HG03432 (cell line): ENCODE data around the gene CYP1A1.
"Not testable (repeated sequence)": the region's sequence is repeated elsewhere in the genome, so short reads cannot be mapped to it uniquely, and the experiment has no call there.

Experiments
- ATAC-seq: cut with Tn5 transposase; IDR thresholded peaks from one replicate; pipeline ENCODE4 v1.9.1; 2021; ENCODE audit warnings: mild to moderate bottlenecking, moderate library complexity; ENCODE audit not compliant: unreplicated experiment

Gene CYP1A1

DNA sequence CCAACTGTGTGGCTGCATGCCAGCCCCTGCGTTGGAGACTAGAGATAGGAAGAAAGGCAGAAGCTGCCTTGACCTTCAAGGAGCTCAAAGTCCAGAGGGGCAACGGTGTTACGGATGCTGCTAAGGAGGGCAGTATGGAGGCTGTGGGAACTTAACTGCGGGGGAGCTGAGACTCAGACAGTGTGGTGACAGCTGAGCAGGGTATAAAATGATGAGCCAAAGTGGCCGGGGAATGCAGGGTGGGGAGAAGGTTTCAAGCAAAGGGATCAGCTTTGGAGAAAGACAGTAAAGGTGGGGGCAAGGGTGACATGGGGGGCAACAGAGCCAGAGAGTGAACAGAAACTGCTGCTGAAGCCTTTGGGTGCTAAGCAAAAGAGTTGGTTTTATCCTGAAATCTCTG lies 17.1 kb upstream of the CYP1A1 start:
- no peak for ATAC-seq

DNA sequence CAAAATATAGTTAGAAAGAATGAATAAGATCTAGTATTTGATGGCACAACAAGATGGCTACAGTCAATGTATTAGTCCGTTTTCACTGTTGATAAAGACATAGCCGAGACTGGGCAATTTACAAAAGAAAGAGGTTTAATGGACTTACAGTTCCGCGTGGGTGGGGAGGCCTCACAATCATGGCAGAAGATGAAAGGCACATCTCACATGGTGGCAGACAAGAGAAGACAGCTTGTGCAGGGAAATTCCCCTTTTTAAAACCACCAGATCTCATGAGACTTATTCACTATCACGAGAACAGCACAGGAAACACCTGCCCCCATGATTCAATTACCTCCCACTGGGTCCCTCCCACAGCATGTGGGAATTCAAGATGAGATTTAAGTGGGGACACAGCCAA lies 12.9 kb upstream of the CYP1A1 start:
- not testable (repeated sequence) for ATAC-seq

DNA sequence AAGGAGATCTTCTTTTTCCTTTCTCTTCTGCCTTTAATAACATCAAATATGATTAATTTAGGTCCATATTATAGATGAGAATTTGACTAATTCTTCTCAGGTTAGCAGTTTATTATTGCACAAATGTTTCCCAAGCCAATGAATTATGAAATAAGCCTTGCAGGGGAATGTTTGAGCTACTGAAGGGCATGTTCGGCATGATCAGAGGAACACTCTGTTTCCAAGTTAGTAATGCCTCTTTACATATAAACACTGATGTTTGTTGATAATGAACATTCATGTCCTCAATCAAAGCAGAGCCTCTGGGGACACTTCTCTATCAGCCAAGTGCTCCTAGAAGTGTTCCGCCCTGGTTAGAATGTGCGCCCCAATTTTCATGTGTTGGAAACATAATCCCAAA lies 10.0 kb upstream of the CYP1A1 start:
- no peak for ATAC-seq

DNA sequence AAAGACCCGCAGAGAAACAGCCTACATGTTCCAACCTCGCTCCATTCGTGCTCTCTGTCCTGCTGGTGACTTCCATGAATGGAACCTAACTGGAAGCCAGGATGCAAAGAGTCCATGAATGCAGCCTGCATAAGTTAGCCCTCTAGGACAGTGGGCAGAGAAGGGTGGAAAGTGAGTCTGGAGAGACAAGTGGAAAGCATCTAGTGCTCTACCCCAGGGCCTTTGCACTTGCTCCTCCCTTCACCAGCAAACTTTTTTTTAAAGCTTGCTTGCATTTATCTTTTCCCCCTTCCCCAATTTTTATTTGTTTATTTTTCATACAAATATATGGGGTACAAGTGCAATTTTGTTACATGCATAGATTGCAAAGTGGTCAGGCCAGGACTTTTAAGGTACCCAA lies 7.9 kb upstream of the CYP1A1 start:
- ATAC-seq, result no peak

DNA sequence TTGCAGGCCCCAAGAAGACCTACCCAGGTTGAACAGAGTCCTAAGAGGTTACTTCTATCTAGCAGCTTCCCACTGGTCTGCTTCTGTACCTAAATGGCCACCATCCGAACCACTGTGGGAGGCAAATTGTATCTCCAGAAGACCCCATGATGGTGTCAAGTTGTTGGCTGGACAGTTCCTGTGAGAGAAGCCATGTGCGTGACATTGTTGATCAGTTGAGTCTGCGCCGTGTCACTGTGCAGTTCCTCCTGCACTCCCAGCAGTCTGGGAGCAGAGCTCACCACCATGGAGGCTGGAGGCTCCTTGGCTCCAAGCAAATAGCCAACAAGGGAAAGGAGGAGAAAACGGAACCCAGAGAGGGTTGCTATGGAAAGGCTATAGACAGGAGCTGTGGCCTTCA lies 7.5 kb upstream of the CYP1A1 start:
- no peak for ATAC-seq

DNA sequence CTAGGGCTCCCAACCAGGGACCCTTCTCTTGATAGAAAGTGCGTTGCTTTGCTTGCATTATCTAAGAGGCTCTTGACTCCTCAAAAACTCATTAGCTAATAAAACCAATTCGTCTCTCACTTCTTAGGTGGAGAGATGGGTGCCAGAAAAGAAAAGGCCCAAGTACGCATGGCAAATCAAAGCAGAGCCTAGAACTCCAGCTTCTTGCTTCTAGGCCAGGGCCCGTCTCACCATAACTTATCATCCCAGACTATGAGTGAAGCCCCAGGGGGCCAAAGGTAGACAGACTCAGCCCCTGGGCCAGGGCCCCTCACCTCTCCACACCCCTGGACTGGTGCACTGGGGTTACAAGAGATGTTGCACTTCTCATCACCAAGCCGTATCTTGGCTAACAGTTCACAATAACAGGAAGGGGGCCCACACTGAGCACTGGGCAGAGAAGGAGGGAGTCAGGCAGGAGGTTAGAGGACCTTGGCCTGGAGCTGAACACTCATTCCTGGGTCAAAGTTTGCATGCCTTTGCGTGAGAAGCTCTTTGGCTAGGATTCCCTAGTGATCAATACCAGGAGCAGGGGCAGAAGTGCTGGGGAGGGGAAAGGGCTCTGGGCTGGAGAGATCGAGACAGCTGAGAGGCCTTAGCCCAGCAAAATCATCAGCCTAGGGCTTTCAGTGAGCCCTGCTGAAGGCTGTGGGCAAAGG lies 5.4 kb upstream of the CYP1A1 start:
- ATAC-seq, result no peak

DNA sequence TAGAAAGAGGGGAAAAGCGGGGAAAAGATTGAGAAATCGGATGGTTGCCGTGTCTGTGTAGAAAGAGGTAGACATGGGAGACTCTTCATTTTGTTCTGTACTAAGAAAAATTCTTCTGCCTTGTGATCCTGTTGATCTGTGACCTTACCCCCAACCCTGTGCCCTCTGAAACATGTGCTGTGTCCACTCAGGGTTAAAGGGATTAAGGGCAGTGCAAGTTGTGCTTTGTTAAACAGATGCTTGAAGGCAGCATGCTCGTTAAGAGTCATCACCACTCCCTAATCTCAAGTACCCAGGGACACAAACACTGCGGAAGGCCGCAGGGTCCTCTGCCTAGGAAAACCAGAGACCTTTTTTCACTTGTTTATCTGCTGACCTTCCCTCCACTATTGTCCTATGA lies 4.0 kb upstream of the CYP1A1 start:
- ATAC-seq, result not testable (repeated sequence)

DNA sequence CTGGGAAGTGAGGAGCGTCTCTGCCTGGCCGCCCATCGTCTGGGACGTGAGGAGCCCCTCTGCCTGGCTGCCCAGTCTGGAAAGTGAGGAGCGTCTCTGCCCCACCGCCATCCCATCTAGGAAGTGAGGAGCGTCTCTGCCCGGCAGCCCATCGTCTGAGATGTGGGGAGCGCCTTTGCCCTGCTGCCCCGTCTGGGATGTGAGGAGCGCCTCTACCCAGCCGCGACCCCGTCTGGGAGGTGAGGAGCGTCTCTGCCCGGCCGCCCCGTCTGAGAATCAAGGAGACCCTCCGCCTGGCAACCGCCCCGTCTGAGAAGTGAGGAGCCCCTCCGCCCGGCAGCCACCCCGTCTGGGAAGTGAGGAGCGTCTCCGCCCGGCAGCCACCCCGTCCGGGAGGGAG lies 3.4 kb upstream of the CYP1A1 start:
- ATAC-seq, result not testable (repeated sequence)

DNA sequence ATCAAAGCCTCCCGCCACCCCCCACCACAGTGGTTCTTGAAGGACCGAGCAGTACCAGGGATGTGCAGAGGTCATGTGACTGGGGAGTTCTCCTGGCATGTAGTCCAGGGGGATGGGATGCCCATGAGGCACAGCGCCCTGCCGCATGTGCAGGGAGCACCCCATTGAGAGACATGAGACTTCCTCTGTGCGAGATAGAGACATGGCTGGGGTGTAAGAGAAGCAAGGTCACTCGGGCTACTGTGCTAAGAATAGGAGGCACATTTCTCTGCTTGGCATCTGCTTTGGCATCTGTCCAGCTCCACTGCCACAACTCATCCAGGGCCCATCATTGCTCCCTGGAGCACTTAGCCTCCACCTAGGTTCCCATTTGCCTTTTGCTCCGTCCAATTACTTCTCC lies 2.4 kb upstream of the CYP1A1 start:
- ATAC-seq, result no peak

DNA sequence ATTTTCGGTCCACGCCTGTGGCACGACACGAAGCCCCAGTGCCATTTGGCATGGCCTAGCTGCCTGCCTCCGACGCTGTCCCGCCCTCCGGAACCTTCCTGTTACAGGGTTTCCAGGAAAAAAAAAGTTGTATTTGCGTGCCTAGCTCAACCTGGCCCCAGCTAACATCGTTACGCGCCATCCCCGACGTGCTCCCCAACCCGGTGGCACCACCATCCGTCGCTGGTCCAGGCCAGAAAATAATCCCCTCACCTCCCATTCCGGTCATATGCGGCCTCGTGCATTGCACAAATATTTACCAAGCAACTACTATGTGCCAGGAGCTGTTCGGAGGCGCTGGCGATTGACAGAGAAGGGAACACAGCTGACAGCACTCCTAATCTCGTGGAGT lies 1.4 kb upstream of the CYP1A1 start:
- ATAC-seq, result no peak

DNA sequence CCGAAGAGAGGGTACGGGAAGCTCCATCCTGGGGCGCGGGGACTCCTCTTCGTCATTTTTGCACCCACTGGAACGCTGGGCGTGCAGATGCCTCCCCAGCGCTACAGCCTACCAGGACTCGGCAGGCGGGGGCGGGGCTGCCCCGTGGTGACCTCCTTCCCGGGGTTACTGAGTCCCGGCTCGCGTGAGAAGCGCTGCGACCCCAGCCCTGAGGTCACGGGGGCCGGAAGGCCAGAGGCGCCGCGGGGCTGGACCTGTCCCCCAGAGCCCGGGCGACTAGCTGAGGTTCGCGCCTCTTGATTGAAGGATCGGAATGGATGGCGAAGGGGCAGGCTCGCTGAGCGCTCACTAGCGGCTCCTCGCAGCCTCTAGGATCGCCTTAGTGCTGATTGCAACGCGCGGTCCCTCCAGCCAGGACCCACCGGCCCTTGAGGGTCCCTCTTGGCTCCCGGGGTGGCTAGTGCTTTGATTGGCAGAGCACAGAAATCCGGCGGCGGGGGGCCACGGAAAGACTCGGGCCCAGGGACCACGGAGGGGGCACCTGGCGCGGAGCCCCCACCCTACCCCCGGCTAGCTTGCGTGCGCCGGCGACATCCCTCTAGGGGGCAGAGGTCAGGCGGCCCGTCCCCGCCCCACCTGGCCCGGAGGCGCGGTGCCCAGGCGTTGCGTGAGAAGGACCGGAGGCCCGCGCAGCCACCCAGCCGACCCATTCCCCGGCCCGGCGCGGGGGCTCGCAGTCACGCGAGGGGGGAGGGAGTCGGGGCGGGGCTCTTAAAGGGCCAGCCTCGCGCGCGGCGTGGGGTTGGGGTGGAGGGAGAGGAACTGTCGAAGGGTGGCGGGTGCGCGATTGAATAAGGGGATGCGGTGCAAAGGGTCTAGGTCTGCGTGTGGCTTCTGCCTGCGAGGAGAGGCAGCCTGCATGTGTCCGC lies 781 bp upstream of the CYP1A1 start:
- ATAC-seq, result no peak

DNA sequence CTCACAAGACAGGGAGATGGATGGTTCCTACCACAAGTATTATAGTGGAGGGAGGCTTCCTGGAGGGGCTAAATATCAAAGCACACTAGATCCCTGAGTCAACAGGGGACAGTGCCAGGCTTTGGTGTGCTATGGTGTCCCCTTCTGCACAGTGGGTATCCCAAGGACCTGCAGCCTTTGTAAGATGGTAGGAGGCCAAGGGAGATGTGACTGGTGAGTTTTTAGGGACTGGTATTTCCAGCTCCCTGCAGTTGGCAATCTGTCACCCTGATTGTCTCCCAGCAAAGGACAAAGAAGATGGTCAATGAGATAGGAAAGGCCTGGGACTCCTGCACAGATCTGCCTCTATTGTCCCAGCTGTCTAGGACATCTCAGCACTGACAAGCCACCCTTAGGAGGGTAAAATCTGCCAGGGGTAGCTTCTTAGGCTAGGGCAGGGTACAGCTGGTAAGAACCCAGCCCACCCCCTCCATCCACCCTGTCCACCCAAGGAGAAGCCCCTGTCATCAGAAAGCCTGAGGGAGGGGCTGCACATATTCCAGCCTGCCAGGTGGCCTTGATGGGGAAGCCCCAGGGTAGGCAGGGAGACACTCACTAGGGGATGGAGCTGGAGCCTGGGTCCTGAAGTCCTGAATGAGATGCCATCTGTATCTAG lies 631 bp downstream of the CYP1A1 start:
- no peak for ATAC-seq

DNA sequence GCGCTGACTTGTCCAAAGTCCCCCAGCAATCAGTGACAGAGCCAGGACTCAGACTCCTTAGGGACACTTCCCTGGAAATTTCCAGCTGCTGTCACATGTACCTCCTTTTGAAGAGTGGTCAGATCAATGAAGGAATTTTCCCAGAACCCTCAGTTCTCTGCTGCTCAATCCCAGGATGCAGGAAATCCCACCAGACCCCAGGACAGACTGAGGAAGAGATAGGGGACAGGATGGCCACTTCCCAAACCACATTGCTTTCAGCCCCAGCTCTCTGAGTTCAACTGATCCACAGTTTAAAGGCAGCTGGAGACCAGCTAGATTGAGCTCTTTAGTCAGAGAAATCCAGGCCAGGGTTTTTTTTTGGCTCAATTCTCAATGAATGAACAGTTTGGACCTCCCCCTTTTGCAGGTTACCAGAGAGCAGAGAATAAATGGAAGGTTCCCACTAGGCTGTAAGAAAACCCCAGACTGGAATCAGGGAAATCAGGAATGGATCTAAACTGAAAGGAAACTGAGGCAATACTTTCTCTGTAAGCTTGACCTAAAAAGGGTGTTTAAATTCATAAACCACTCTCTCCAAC lies 1.5 kb downstream of the CYP1A1 start:
- ATAC-seq, result no peak

DNA sequence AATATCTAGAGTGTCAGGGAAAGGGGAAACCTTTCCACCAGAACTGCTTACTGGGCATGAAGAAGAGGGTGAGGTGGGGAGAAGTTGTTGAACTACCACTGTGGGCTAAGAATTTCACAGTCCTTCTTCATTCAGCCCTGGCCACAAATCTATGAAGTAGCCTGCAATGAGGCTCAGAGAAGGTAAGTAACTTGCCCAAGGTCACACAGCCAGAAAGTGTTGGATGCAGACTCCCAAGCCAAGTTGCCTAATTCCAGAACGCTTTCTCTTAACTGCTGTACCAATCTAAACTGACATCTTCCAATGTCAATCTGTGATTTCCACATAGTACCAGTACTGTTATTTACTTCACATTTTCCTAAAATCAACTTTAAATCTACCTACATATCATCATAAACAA lies 2.1 kb downstream of the CYP1A1 start:
- ATAC-seq, result no peak

DNA sequence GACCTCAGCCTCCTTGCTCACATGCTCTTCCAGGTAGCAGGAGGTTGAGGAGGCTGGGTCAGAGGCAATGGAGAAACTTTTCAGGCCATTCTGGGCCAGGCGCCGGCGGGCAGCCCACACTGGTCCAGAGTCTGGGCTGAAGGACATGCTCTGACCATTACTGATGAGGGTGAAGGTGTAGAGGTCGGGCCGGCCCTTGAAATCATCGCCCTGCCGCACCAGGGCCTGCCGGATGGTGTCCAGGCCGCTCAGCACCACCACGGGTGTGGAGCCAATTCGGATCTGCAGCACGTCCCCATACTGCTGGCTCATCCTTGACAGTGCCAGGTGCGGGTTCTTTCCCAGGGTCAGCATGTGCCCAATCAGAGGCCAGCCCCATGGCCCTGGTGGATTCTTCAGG lies 2.7 kb downstream of the CYP1A1 start:
- ATAC-seq, result no peak

DNA sequence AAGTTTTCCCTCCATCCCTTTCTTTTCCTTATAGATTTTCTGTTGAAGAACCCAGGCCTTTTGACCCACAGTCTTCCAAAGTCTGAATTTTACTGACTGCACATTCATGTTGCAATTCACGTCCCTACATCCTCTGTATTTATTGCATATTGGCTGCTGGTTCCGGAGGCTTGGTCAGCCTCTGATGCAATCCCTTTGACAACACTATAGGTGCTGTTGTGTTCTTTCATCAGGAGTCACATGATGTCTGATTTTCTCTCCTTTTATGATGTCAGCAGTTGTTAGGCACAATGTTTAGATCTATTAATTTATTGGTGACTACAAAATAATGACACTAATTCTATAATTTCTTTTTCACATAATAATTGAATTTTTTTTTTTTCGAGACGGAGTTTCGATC lies 8.7 kb downstream of the CYP1A1 start:
- ATAC-seq, result no peak

DNA sequence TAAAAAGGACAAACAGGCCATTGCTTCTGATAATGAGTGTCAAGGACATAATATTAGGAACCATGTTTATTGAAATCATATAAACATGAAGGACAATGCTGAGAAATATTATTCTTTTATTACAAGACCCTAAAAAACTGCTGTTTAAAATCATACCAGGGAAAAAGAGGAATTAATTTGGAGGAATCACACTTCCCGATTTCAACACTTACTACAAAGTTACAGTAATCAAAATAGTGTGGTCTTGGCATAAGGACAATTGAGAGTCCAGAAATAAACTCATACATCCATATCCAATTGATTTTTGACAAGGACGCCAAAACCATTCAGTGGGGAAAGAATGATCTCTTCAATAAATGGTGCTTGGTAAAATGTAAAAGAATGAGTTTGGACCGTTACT lies 13.0 kb downstream of the CYP1A1 start:
- ATAC-seq, result no peak

DNA sequence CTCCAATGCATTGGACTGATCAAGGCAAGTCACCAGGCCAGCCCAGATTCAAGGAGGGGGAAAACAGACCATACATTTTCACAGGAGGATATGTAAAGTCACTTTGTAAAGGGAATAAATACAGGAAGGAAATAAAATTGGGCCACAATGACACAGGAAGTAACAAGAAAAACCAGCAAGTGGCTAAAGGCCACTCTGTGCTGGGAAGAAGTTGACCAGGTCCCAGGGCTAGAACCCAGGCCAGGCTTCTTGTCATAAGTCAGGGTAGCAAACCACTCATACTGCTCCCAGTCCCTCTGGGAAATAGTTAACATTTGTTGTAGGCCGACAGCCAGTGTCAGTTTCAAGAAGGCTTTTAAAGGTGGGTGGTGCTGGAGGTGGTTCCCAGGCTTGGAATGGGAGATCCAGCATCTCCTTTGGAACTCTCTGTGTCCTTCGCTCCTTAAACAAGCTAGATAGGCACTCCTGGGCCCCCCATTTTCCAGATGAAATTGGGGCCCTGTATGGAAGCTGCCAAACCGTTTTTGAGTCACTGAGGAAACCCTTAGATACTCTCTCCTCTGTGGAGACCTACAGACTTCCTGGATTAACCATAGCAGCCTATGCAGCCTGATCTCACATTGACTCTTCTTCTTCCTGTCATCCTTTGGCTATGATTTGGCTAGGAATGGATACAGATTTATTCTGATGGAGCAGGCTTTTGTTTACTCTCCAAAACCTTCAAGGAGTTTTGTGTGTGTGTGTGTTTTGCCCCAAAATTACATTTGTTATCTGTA lies 14.8 kb downstream of the CYP1A1 start:
- ATAC-seq, result no peak

DNA sequence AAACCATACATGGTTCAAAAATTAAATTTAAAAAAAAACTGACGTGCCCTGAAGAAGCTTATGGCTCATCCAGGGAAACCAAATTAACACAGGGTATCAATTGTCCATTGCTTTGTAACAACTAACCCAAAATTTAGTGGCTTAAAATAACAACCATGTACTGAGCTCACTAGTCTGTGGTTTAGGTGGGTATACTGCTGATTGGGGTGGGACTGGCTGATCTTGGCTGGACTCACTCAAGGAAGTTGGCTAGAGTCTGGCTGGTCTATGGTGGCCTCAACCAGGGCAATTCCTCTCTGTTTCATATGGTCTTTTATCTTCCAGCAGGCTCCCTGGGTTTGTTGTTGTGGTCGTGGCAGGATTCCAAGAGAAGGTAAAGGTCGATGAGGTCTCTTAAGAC lies 15.4 kb downstream of the CYP1A1 start:
- ATAC-seq, result no peak

DNA sequence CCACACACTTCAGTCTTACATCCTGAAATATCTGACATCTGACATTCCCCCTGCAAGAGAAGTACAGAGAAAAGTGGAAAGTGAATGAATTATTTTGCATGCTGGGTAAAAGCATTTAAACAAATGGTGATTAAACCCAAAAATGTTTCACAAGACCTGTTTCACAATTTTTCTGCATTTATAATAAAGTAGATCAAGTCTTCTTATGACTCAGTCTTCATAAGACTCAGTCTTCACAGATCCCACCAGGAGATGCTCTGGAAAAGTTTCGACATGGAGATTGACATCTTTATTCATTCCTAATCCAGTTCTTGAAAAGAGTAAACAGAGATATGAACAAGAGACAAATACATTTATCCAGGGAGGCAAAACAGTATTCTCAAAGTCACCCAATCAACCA lies 16.3 kb downstream of the CYP1A1 start:
- ATAC-seq, result no peak

DNA sequence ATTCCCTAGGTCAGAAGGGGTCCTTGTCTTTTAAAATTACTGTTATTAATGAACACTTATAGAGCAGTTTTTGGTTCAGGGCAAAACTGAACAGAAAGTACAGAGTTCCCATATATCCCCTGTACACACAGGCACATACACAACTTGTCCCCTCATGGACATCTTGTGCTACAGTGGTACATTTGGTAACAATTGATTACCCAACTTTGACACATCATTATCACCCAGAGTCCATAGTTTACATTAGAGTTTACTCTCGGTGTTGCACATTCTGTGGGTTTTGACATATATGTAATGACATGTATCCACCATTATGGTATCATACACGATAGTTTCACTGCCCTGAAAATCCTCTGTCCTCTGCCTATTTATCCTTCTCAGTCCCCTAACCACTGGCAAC lies 28.5 kb downstream of the CYP1A1 start:
- ATAC-seq, result no peak
